ENCODE results near the gene ADRM1. TPM values are rescaled to one million over a fixed set of nuclear protein-coding genes. Genes with fewer than 3 reads are reported as not detected.

ADRM1 gene
- total RNA-seq, 4 donors from 2014 or later, result 84.7 to 155 (median 146) TPM

DNA sequence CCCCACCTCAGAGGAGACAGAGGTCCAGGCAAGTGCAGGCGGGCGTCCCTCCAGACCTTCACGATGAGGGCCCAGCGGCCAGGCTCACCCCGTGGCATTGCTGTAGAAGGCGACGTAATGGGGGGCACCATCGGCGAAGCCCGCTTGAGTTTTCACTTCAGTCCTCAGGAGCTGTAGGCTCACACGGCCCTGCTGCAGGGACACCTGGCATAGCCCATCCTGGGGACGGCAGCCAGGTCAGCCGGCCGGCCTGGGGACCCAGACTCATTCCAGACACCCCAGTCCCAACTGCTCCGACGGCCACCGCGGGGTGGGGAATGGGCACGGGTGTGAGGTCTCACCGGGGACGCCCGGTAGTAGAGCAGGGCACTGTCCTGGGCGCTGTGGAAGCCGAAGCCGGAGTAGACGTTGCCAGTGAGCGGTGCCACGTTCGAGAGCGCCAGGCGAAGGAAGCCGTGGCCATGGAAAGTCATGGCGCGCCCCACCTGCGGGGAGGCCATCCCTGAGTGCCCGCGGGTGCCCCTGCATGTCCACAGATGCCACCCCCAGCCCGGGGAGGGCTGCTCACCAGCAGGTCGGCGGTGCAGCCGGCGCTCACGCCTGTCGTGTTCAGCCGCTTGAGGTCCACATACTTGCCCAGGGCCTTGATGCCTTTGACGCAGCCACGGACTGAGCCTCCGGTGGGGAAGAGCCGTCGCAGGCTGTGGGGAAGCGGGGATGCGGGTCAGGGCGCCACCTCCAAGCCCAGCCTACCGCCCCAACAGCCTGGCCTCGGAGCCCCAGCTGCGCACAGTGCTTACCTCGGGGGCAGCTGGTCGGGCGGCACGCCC, 9.2 kb downstream of the ADRM1 start:
- Histone ChIP-seq H3K27me3 (no peaks in the 10 kb centered on the region), H3K36me3 (peaks cover 92% of the 10 kb centered on the region), H3K4me1 (peaks cover 22% of the 10 kb centered on the region), H3K4me3 (no peak overlapping the region), H3K9me3 (no peaks in the 10 kb centered on the region), H3K27ac (no peak overlapping the region)
- no peak for DNase-seq (ENCODE audit: low spot score in 2 of 2)
- TF ChIP-seq POLR2AphosphoS5 (IDR thresholded peaks at IDR 0.05), result no peak
- no peak for TF ChIP-seq EP300 (IDR thresholded peaks at IDR 0.05)
- TF ChIP-seq POLR2A (IDR thresholded peaks at IDR 0.05), result no peak
- TF ChIP-seq, protein P1, sequence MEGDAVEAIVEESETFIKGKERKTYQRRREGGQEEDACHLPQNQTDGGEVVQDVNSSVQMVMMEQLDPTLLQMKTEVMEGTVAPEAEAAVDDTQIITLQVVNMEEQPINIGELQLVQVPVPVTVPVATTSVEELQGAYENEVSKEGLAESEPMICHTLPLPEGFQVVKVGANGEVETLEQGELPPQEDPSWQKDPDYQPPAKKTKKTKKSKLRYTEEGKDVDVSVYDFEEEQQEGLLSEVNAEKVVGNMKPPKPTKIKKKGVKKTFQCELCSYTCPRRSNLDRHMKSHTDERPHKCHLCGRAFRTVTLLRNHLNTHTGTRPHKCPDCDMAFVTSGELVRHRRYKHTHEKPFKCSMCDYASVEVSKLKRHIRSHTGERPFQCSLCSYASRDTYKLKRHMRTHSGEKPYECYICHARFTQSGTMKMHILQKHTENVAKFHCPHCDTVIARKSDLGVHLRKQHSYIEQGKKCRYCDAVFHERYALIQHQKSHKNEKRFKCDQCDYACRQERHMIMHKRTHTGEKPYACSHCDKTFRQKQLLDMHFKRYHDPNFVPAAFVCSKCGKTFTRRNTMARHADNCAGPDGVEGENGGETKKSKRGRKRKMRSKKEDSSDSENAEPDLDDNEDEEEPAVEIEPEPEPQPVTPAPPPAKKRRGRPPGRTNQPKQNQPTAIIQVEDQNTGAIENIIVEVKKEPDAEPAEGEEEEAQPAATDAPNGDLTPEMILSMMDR (IDR thresholded peaks at IDR 0.05), result no peak
- 93% methylated on average over 26 of the region's 60 CpGs for WGBS

DNA sequence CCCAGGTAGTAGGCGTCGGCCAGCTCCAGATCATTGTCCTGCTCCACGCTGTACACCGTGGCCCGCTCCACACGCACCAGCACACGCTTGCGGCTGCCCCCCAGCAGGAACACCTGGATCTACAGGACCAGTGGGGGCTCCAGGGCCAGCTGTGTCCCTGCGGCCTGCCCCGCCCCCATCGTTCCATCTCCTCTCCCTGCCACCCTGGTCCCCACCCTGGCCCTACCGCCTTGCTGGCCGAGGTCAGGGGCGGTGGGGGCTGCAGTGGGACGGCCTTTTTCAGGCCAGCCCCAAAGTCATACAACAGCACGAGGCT, 9.8 kb downstream of the ADRM1 start:
- no peak for DNase-seq (ENCODE audit: low spot score in 2 of 2)
- WGBS, result 86% methylated on average over 9 of the region's 16 CpGs
- TF ChIP-seq, protein P1 (IDR thresholded peaks at IDR 0.05), result no peak
- TF ChIP-seq POLR2A (IDR thresholded peaks at IDR 0.05), result no peak
- TF ChIP-seq EP300 (IDR thresholded peaks at IDR 0.05), result no peak
- no peak for TF ChIP-seq POLR2AphosphoS5 (IDR thresholded peaks at IDR 0.05)
- Histone ChIP-seq H3K27me3 (no peaks in the 10 kb centered on the region), H3K4me3 (no peak overlapping the region), H3K27ac (no peak overlapping the region), H3K4me1 (peaks cover 22% of the 10 kb centered on the region), H3K36me3 (peaks cover 90% of the 10 kb centered on the region), H3K9me3 (no peaks in the 10 kb centered on the region)

DNA sequence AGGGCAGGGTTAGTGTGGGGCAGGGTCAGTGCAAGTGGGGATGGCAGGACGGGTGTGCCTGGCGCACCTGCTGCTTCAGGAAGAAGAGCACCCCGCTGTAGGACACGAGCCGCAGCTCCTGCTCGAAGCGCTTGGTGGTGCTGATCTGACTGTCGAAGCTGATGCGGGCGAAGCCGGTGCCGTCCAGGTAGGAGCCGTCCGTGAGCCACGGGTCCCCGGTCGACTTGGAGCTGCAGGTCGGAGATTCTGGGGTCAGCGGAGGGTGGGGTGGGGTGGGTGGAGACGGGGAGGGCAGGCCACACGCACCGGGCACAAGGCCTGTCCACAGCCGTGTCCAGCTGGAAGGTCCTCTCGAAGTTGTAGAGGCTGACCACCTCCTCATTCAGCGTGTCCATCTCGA, 10.2 kb downstream of the ADRM1 start:
- no peak overlapping the region for H3K4me3 ChIP-seq
- no peak overlapping the region for H3K27ac ChIP-seq
- no peaks in the 10 kb centered on the region for H3K27me3 ChIP-seq
- DNase-seq (ENCODE audit: low spot score in 2 of 2), result no peak
- H3K4me1 ChIP-seq, result peaks cover 19% of the 10 kb centered on the region
- WGBS, result 91% methylated on average over 22 of the region's 26 CpGs
- TF ChIP-seq POLR2AphosphoS5 (IDR thresholded peaks at IDR 0.05) (no peak), EP300 (IDR thresholded peaks at IDR 0.05) (no peak), POLR2A (IDR thresholded peaks at IDR 0.05) (no peak)
- TF ChIP-seq, protein P1 (IDR thresholded peaks at IDR 0.05), result no peak
- H3K9me3 ChIP-seq, result no peaks in the 10 kb centered on the region
- H3K36me3 ChIP-seq, result peaks cover 86% of the 10 kb centered on the region

DNA sequence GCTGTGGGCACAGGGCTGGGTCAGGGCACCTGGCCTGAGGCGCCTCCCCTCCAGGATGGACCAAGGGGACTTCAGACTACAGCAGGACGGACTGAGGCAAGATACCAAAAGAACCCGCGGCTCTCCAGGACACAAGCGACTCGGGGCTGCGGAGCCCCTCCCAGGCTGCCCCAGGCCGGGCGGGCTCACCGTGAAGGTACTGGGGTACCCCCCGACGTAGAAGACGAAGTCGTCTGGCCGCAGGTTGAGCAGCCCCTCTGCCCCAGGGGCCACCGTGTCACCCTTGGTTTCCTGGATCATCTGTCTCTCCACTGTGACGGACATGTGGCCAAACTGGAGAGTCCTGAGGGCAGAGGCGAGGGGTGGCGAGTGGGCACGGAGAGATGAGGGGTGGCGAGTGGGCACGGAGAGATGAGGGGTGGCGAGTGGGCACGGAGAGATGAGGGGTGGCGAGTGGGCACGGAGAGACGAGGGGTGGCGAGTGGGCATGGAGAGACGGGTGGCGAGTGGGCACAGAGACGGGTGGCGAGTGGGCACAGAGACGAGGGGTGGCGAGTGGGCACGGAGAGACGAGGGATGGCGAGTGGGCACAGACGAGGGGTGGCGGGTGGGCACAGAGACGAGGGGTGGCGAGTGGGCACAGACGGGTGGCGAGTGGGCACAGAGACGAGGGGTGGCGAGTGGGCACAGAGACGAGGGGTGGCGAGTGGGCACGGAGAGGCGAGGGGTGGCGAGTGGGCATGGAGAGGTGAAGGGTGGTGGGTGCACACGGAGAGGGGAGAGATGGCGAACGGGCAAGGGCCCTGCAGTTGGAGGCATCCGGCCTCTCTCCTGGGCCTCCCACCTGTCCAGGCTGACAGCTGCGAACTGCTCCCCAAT, 10.9 kb downstream of the ADRM1 start:
- Histone ChIP-seq H3K4me1 (peaks cover 13% of the 10 kb centered on the region), H3K4me3 (no peak overlapping the region), H3K36me3 (peaks cover 84% of the 10 kb centered on the region), H3K27ac (no peak overlapping the region), H3K9me3 (no peaks in the 10 kb centered on the region), H3K27me3 (no peaks in the 10 kb centered on the region)
- 92% methylated on average over 44 of the region's 55 CpGs for WGBS
- TF ChIP-seq, protein P1 (IDR thresholded peaks at IDR 0.05), result no peak
- TF ChIP-seq POLR2AphosphoS5 (IDR thresholded peaks at IDR 0.05) (no peak), EP300 (IDR thresholded peaks at IDR 0.05) (no peak), POLR2A (IDR thresholded peaks at IDR 0.05) (no peak)
- no peak for DNase-seq (ENCODE audit: low spot score in 2 of 2)

DNA sequence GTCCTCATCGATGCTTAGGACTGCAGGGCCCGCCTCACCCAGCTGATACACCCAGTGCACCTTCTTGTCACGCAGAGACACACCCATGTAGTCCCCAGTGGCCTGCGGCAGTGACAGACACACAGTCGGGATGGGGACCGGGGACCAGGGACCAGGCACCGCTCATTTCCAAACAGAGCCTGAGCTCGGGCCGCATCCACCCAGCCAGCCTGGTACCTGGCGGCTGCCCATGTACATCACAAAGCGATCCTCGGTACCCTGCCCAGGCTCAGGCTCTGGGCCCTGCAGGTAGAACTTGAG, 11.5 kb downstream of the ADRM1 start:
- DNase-seq (ENCODE audit: low spot score in 2 of 2), result no peak
- H3K4me3 ChIP-seq, result no peak overlapping the region
- no peaks in the 10 kb centered on the region for H3K27me3 ChIP-seq
- no peak overlapping the region for H3K27ac ChIP-seq
- peaks cover 85% of the 10 kb centered on the region for H3K36me3 ChIP-seq
- peaks cover 15% of the 10 kb centered on the region for H3K4me1 ChIP-seq
- WGBS, result 88% methylated on average over 7 of the region's 12 CpGs
- TF ChIP-seq EP300 (IDR thresholded peaks at IDR 0.05) (no peak), POLR2A (IDR thresholded peaks at IDR 0.05) (no peak), POLR2AphosphoS5 (IDR thresholded peaks at IDR 0.05) (no peak)
- TF ChIP-seq, protein P1 (IDR thresholded peaks at IDR 0.05), result no peak
- no peaks in the 10 kb centered on the region for H3K9me3 ChIP-seq
